ENCODE results near the gene NRXN2.
"Not testable (repeated sequence)": the region's sequence is repeated elsewhere in the genome, so short reads cannot be mapped to it uniquely, and the experiment has no call there.

Gene NRXN2

DNA sequence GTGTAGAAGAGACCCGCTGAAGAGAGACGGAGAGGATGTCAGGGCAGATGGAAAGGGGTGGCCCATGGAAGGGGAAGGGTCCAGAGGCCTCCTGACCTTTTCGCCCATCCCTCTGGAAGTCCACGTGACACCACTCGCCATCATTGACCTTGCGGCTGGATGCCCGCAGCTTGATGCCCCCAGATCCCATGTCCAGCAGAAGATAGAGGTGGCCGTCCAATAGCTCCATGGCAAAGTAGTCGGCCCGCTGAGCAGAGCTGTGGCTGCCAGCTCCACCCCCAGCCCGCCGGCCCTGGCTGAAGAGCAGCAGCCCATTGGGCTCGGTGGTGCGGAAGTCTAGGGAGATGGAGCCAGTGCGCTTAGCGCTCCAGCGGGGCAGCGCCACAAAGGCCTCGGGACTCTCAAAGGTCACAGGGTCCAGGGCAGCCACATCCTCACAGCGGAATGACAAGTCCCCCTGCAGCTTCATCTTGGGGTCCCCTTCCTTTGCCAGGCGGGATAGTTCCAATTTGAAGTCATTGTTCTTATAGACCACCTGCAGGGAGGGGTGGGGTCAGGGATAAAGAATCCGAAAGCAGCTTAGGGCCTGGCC, 55.7 kb downstream of the NRXN2 start:
- DNase-seq: no peak

DNA sequence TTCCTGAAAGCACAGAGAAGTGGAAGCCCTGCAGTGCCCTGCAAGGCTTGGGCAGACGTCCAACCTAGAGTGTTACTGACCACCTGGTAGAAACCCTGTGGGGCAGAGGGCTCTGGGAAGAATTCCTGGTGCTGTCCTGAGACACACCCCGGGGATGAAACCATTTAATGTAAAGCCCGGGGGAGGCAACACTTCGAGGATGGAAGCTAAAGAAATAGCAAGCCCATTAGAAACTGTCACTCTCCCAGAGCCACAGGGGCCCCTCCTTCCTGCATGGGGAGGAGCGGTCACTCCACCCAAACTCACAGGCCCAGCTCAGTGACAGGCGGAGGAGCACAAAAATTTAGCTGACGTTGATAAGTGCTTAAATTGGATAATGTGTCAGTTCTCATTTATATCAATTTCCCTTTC, 57.6 kb downstream of the NRXN2 start:
- DNase-seq: no peak

DNA sequence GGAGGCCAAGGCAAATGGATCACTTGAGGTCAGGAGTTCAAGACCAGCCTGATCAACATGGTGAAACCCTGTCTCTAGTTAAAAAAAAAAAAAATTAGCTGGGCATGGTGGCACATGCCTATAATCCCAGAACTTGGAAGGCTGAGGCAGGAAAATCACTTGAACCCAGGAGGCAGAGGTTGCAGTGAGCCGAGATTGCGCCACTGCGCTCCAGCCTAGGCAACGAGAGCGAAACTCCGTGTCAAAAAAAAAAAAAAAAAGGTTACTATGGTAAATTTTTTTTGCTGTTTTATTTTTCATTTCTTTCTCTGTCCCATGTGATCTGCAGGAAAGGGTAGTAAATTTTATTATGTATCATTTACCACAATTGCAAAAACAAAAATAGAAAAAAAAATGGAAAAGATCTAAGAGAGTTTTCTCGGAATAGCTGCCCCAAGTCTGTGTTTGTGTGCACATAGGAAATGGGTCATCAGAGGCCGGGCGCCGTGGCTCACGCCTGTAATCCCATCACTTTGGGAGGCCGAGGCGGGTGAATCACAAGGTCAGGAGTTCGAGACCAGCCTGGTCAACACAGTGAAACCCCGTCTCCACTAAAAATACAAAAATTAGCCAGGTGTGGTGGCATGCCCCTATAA, 58.6 kb downstream of the NRXN2 start:
- DNase-seq: not testable (repeated sequence)

DNA sequence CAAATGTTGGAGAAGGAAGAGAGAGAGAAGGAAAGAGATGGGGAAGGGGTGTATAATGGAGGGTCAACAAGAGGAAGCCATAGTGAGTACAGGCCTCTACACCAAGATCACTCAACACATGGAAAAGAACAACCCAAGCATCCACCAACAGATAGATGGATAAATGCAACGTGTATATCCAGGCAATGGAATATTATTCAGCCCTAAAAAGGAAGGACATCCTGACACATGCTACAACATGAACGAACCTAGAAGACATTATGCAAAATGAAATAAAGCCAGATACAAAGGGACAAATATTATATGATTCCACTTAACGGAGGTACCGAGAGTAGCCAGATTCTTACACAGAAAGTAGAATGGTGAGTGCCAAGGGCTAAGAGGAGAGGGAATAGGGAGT, 59.3 kb downstream of the NRXN2 start:
- DNase-seq: no peak

DNA sequence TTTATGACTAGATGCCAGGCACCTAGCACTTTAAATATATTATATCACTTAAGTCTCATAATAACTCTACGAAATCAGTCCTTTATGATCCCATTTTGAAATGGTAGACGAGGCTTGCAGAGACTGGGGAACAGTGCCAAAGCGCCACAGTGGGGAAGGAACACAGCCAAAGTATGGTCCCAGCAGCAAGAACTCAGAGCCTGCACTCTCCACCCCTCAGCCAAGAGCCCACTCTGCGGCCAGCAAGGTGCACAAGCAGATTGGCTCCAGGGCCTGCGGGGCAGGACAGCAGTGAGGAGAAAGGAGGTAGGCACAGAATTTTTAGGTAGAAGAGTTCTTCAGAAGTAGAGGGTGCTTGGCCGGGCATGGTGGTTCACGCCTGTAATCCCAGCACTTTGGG, 61.4 kb downstream of the NRXN2 start:
- no peak for DNase-seq

DNA sequence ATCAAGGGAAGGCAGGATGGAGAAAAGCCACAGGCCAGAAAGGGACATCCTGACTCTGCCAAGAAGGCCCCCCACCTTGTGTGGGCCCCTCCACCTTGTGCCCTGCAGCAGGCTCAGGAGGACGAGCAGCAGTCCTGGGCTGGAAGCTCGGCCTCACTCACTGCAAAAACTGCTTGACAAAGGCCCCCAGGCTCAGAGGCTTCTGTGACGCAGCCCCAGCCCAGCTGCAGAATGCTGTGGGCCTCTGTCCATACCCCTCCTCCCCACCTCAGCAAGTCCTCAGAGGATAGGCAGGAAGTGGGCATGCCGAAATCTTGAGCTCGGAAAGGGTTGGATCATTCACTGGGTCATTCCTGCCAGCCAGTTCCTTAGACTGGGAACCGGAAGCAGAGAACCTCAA, 61.9 kb downstream of the NRXN2 start:
- no peak for DNase-seq

DNA sequence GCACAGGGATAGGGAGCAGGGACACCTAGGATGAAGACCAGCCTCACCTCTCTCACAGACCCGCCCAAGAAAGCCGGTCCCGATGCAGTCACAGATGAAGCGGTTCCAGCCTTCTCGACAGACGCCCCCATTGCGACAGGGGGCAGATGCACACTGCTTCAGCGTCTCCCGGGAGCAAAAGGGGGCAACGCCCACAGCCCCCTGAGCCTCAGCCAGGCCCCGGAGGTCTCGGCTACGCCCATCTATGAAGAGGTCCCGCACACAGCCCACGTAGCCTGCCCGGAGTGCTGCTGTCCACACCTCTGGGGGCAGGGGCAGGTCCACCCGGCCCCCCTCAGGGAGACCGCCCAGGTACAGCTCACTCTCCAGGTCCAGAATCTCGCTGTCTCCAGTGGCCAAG, 62.3 kb downstream of the NRXN2 start:
- DNase-seq: no peak

DNA sequence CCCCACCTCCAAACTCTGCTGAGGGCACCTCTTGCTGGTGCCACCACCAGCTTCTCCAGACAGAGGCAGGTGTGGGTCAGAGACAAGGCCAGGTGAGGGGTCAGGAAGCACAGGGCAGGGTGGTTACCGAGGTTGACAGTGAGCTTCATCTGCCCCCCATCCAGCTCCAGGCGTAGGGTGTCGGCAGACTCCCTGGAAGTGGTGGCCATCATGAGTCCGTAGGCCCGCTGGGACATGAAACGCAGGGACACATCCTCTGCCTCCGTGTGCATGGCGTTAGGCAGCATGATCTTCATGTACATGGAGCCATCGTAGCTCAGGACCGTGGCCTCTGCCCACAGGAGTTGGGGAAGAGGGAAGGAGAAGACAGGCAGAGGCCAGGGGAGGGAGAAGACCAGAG, 62.8 kb downstream of the NRXN2 start:
- DNase-seq: no peak

DNA sequence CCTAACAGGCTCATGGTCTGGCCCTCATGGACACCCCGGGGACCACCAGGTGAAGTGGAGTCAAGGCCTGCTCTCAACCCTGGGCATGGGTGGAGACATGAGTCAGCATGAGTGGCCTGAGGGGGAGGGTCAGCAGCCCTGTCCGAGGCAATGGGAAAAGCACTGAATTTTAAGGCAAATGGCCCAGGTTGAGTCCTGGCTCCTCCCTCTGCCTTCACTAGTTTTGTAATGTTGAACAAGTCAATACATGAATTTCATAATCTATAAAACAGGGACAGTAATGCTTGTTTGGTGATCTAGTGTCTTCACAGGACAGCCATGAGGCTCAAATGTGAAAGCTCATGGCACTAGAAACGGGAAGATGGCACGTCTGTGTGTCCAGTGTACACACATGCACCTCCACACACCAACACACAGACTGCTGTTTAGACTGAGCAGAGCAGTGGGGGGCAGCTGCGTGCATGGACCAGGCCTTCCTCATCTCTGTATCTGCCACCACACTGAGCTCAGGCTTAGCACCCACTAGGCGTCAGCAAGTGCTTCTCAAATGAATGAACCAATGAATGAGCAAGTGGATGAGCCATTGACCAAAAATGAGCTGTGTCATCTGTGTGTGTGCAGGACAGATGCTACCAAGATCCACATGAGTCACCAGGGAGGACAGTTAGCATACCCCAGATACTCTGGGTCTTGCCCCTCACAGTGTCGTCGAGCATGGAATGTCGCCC, 63.4 kb downstream of the NRXN2 start:
- DNase-seq: no peak

DNA sequence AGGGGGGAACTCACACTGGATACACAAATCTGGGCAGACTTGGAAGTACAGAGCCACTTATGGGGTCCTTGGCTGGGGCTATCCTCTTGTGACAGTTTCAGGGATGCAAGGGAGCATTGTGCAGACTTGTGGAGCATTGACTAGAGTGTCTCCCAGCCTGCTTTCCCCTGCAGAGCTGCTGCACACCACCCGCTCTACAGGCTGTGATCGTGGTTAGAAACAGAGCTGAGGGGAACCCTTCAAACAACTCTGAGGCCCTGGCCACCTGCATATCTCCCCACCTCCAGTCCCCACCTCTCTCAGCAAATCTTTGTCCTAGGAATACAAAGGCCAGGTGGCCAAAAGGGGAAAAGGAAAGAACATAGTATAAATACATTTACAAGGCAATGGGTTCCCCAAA, 64.7 kb downstream of the NRXN2 start:
- no peak for DNase-seq

DNA sequence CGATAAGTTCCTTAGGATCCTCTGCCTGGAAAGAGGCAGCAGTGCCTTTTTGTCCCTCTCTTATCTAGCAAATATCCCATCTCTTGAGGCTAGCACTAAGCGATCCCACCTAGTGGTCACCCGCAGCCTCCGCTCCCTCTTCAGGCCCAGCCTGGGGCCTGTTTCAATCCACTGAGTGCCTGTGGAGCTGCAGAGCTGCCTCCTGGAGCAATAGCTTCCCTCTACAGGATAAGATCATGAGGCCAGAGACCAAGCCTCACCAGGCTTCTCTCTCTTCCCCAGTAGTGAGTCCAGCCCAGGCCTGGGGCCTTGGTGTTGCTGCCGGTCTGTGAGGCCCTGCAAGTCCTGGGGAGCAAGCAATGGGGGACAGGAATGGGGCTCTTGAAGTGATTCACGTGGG, 66.1 kb downstream of the NRXN2 start:
- DNase-seq: no peak

DNA sequence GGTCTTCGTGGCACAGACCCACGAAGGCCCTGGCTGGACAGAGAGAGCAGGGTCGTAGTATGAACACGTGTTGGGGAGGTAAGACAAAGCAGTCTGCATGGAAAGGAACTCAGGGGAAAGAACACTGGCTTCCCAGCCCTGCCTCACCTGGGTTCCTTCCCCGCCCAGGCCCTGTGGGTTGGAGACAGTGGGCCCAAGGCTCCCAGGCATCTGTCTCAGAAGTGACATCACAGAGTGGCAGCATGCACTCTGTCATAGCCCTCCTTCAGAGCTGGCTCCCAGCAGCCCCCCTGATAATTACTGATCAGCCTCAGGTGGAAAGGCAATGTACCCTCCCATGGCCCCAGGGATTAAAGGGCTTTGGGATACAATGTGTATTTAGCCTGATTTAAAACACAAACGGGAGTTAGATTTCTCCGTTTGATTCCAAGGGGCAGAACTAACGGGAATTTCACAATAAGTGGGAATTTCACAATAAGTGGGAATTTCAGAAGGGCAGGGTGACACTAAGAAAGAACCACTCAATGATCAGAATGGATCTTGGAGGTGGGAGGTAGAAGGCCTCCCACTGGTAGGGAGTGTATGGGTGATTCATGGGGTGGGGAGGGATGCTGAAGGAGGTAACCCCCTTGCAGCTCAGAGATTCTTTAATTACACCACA, 66.9 kb downstream of the NRXN2 start:
- DNase-seq: no peak

DNA sequence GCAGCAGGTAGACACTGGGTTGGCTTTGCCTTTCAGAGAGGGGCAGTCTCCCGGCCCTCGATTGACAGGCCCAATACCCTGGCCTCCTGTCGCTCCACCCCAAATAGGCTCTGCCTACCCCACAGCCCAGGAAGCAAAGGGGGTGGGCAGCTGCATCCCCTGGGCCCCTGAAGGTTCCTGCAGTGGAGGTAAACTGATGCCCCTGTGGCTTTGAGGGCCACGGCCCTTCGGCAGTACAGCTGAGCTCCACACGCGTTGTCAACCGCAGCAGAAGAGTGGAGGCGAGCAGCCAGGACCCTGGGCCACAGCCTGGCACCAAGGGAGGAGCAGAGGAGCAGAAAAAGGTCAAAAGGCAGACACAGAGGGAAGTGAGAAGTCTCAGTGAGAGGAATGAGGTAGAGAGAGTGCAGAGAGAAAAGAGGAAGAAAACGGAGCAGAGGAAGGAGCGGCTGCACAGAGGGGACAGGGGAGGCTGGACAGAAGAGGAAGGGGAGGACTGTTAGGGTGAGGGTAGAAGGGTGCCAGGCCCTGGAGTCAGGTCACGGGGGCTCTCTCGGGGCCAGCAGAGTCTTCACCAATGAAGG, 67.9 kb downstream of the NRXN2 start:
- no peak for DNase-seq

DNA sequence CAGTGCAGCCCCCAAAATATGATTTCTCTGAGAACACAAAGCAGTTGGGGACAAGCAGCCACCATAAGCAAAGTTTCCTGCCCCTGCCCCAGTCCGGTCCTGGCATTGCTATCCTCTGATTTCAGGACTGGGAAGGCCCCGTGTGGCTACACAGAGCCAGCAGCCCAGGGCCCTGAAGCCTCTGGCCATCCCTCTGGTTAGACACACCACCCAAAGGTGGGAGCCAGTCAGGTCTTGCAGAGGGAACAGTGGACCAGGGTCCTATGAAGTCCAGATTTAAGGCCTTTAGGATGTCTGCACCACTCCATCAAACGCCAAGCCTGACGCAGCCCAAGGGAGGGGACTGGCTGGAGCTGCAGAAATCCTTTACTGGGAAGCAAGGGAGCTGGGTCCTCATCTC, 68.6 kb downstream of the NRXN2 start:
- no peak for DNase-seq

DNA sequence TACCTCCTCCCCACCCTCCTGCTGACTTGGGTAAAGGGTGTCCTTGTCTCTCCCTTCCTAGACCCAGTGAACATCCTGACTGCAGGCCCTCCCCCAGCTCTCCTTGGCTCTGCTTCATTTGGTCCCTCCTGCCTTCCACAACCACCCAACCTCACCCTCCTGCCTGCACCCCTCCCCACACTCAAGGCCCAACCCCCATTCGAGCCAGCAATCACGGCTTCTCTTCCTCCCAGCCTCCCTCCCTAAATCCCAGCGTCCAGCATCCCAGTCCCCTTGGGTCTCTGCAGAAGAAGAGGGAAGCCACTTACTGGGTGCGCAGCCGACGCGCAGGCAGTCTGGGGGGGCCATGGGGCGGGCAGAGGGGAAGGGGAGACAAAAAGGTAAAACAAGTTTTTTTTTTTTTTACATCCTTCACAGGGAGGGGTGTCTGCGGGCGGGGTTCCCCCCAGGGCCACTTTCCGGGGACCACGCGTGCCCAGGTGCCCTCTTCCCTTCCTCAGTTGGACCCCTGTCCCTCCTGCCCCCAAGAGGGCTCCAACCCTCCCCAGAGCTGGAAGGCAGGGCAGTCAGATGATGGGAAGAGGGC, 69.5 kb downstream of the NRXN2 start:
- no peak for DNase-seq

DNA sequence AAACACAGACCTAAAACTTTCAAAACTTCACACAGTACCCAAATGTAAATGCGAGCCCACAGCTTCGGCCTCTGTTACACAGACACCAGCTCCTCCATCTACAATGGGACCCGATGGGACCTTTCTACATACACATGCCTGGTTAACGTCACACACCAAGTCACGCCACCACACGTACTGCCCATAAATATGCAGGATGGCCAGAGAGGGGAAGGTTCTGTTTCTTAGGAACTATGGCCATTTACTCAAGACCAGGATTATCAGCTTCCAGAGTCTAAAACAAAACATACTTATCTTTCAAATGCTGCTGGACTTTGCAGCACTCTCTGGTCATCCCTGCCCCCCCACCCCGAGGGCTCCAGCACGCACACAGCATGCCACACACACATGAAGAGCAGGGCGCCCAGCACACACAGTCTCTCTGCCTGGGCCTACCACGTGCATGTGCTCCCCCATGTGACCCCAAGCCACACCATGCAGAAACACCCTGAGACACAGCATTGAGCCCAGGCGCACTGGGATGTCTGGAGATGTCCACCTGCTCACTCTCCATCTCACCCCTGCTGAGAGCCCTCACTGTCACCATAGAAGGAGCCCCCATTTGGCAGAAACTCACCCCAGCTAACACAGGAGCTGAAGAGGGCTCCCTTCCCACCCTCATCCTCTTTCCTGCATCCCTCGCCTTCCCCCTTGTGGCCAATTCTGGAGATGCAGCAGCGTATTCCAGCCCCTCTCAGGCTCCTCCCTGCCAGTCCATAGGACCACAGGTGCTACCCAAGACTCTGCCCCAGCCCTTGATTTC, 70.2 kb downstream of the NRXN2 start:
- DNase-seq: peak; percentile 74

DNA sequence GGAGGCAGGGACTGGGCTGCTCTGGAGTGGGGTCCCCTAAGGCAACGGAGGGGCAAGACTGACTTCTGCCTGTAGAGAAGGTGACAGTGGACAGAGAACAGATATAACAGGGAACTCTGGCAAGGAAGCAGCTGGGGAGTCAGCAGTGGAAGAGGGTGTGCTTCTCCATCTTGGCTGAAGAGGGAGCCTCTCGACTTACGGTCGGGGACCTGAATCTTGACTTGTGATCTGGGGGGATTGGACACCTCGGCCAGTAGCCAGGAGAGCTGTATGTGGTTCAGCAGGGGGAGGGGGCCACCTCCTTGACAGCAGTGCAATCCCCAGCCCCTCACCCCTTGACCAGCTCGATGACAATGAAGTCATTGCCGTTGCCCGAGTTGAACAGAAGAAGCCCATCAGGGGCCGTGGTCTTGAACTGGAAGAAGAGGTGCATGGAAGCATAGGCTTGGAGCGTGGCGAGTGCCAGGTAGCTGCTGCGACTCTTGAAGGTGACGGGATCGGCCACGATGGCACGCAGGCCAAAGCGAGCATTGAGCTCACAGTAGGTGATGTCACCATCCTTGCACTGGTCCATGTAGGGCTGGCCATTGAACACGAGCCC, 72.0 kb downstream of the NRXN2 start:
- no peak for DNase-seq

DNA sequence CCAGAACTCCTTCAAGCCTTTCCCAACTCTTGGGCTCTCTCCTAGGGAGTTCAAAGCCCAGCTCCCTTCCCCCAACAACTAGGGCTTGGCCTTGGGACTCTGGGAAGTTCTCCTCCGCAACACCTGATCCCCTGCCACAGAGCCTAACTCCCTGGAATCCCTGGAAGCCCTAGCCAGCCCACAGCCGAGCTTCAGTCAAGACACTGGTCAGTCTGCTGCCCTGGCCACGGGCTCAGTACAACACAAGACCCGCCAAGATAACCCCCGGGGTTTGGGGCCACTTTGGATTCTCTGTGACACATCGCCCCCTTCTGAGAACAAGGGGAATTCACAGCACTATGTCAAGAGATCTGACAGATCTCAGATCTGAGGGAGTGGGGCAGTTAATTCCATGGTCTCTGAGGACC, 73.7 kb downstream of the NRXN2 start:
- DNase-seq: no peak

DNA sequence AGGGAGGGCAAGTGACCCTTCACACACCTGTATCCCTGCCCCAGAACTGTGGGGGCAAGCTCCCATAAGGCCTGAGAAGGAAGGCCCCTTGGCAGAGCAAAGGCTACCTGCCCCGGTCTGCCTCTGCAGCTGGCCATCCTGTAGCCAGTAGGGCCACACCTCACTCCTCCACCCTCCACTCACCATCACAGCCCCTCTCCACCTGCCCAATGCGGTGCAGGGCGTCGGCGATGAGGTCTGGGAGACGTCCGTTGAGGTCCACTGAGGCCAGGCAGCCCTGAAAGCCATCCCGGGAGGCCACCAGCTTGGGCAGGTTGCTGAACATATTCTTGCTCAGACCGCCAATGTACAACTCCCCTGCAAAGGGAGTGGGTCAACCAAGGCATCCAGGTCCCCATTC, 74.4 kb downstream of the NRXN2 start:
- DNase-seq: no peak

DNA sequence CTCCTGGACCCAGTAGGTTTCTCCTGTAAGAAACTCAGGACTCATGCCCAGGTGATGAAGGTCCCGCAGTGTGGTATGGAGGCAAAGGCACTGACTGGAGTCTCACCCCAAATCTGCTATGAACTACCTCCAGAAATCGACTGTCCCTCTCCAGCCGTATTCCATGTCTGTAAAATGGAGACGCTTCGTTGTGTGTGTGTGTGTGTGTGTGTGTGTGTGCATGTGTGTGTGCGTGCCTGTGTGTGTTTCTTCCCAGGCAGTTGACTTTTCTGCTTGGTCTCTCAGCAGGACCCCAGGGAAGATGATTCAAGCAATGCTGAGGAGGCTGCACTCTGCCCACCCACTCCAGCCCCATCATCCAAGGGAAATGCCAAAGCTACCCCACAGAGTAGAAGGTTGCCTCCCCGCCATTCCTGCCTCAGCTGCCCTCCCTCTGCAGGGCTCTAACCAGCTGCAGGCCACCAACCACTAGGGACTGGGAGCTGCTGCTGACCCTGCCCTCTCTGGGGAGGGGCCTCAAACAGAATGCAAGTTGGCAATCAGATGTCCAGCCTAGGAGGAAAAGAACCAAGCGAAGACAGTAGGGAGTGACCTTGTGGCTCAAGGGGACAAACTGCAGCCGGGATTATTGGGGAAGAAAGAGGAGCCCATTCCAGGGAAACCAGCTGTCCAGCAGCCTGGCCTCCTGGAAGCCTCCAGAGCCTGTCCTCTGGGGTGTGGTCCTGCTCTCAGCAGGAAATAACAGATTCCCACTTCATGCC, 75.8 kb downstream of the NRXN2 start:
- DNase-seq: no peak

DNA sequence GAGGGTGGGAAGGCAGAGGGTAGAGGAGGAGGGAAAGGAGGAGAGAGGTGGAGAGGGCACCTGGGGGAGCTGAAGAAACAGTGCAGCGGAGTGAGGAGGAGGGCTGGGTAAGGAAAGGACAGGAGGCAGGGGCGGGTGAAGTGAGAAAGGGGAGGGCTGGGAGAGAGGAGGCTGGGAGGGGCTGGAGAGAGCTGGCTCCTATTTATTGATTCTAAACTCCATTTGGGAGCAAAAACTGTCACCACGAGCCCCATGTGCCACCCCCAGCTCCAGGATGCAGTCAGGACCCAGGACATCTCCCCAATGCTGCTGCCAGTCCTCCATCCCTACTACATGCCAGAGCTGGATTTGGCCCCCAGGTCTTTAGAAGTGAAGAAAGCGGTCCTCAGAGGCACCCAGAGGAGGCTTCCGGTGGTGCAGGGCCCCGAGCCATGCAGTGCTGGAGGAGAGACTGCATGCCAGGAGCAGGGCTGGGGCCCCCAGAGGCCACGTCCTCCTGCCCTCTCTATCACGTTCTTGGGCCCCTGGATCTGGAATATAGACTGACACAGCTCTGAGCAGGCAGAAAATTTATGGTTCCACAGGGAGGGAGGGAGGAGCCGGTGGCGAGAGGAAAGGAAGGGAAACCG, 78.2 kb downstream of the NRXN2 start:
- no peak for DNase-seq
